Esophagus muscularis mucosa (tissue), 4 donors: ENCODE measurements around the gene GAP43.
"Not testable (repeated sequence)": the region's sequence is repeated elsewhere in the genome, so short reads cannot be mapped to it uniquely, and the experiment has no call there.

Experiments
- CTCF ChIP-seq, 3 experiments: fragments of 200-600 bp in 2 of 3; fragments of 450-650 bp in 1 of 3; sonication (generic) in 2 of 3; IDR thresholded peaks; one replicate each; pipeline ENCODE4 v1.5.1; 2017 to 2019; ENCODE audit warnings: antibody characterized with exemption in 3 of 3, mild to moderate bottlenecking in 2 of 3, moderate library complexity in 1 of 3
- EP300 ChIP-seq: sonication (generic); formaldehyde crosslinking; IDR thresholded peaks from one replicate; pipeline ENCODE4 v1.6.1; 2017; ENCODE audit warnings: antibody characterized with exemption
- POLR2A ChIP-seq: fragments of 450-650 bp; IDR thresholded peaks from one replicate; pipeline ENCODE4 v1.6.1; 2017; ENCODE audit warnings: antibody characterized with exemption, moderate library complexity, mild to moderate bottlenecking, low read depth
- POLR2AphosphoS5 ChIP-seq, 2 donors: sonication (generic); formaldehyde crosslinking; IDR thresholded peaks; one replicate each; pipeline ENCODE4 v1.6.1; 2017; ENCODE audit warnings: antibody characterized with exemption in 2 of 2

DNA sequence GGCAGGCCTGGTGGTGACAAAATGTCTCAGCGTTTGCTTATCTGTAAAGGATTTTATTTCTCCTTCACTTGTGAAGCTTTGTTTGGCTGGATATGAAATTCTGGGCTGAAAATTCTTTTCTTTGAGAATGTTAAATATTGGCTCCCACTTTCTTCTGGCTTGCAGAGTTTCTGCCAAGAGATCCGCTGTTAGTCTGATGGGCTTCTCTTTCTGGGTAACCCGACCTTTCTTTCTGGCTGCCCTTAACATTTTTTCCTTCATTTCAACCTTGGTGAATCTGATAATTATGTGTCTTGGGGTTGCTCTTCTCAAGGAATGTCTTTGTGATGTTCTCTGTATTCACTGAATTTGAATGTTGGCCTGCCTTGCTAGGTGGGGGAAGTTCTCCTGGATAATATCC is 113.0 kb downstream of the GAP43 start:
- not testable (repeated sequence) for TF ChIP-seq POLR2A; CTCF (IDR thresholded peaks at IDR 0.05); EP300; POLR2AphosphoS5 (IDR thresholded peaks at IDR 0.05)
